KG1 (cell line): Measurements from ENCODE around the gene MAST2.
"Not testable (repeated sequence)": the region's sequence is repeated elsewhere in the genome, so short reads cannot be mapped to it uniquely, and the experiment has no call there.

Experiments used
- DNase-seq: peaks from one replicate; lab custom pipeline; 2025; lab: John Stamatoyannopoulos, UW

Gene MAST2

GRCh38 chr1:46021046-46021996 is 217.9 kb downstream of the MAST2 start:
- no peak for DNase-seq

GRCh38 chr1:46026531-46026930 is 223.1 kb downstream of the MAST2 start:
- DNase-seq = no peak

GRCh38 chr1:46027788-46028573 is 224.6 kb downstream of the MAST2 start:
- no peak for DNase-seq

- DNase-seq = no peak
Observed at GRCh38 chr1:46030074-46030870, 226.9 kb downstream of the MAST2 start.

- no peak for DNase-seq
Observed at GRCh38 chr1:46030876-46031660, 227.7 kb downstream of the MAST2 start.

- no peak for DNase-seq
Observed at GRCh38 chr1:46034601-46035516, 231.4 kb downstream of the MAST2 start.

- DNase-seq = peak; percentile 83
Observed at GRCh38 chr1:46036894-46037839, 233.8 kb downstream of the MAST2 start.

GRCh38 chr1:46039571-46040052 is 236.2 kb downstream of the MAST2 start:
- no peak for DNase-seq

- DNase-seq = no peak
Observed at GRCh38 chr1:46041551-46041950, 238.1 kb downstream of the MAST2 start.

GRCh38 chr1:46041974-46042373 is 238.6 kb downstream of the MAST2 start:
- DNase-seq = no peak

GRCh38 chr1:46043458-46044017 is 240.1 kb downstream of the MAST2 start:
- DNase-seq = peak; percentile 45

- DNase-seq = no peak
Observed at GRCh38 chr1:46044116-46044515, 240.7 kb downstream of the MAST2 start.

- DNase-seq = no peak
Observed at GRCh38 chr1:46053734-46054133, 250.3 kb downstream of the MAST2 start.

GRCh38 chr1:46056325-46056724 is 252.9 kb downstream of the MAST2 start:
- DNase-seq = no peak

- DNase-seq = not testable (repeated sequence)
Observed at GRCh38 chr1:46057215-46057614, 253.8 kb downstream of the MAST2 start.

- DNase-seq = no peak
Observed at GRCh38 chr1:46057781-46058180, 254.4 kb downstream of the MAST2 start.

- DNase-seq = no peak
Observed at GRCh38 chr1:46058936-46059335, 255.5 kb downstream of the MAST2 start.

- no peak for DNase-seq
Observed at GRCh38 chr1:46061146-46061545, 257.7 kb downstream of the MAST2 start.
